Measurements from ENCODE around the gene PPP2R2D.

PPP2R2D gene

GRCh38 chr10:131920151-131920550, 19.3 kb downstream of the PPP2R2D start:
- Histone ChIP-seq H2AFZ (ENCODE audit: low read length) (no peak overlapping the region), H4K20me1 (ENCODE audit: insufficient read depth, low read length, poor library complexity, severe bottlenecking) (peaks cover 56% of the 10 kb centered on the region), H3K27me3 (ENCODE audit: insufficient read depth, low read length, poor library complexity, severe bottlenecking) (no peaks in the 10 kb centered on the region), H3K79me2 (ENCODE audit: insufficient read depth, low read length) (peaks cover 81% of the 10 kb centered on the region), H3K4me1 (ENCODE audit: insufficient read depth, low read length, poor library complexity, severe bottlenecking) (peaks cover 15% of the 10 kb centered on the region), H3K9me2 (replicated peaks; ENCODE audit: low read depth, low read length) (no peaks in the 10 kb centered on the region), H3K9me3 (ENCODE audit: insufficient read depth, low read depth, low read length) (no peaks in the 10 kb centered on the region), H3K4me3 (ENCODE audit: low read length, poor library complexity, severe bottlenecking) (no peak overlapping the region), H3K4me2 (ENCODE audit: low read depth, low read length, poor library complexity, severe bottlenecking) (no peak overlapping the region), H3K36me3 (ENCODE audit: insufficient read depth, low read length) (no peaks in the 10 kb centered on the region), H3K9ac (ENCODE audit: low read depth, low read length, poor library complexity, severe bottlenecking) (no peak overlapping the region), H3F3A (ENCODE audit: low read depth) (peaks cover 4% of the 10 kb centered on the region; the same call in 1 of the 2 replicates)
- no peak for TF ChIP-seq EZH2phosphoT487 (IDR thresholded peaks at IDR 0.05; ENCODE audit: borderline replicate concordance)
- no peak for TF ChIP-seq CTCF (conservative IDR thresholded peaks at IDR 0.05; ENCODE audit: low read length)

GRCh38 chr10:131920693-131921092, 19.9 kb downstream of the PPP2R2D start:
- peaks cover 16% of the 10 kb centered on the region for H3K4me1 ChIP-seq (ENCODE audit: insufficient read depth, low read length, poor library complexity, severe bottlenecking)
- H3K4me3 ChIP-seq (ENCODE audit: low read length, poor library complexity, severe bottlenecking): no peak overlapping the region
- no peak overlapping the region for H2AFZ ChIP-seq (ENCODE audit: low read length)
- no peak overlapping the region for H3K9ac ChIP-seq (ENCODE audit: low read depth, low read length, poor library complexity, severe bottlenecking)
- TF ChIP-seq EZH2phosphoT487 (IDR thresholded peaks at IDR 0.05; ENCODE audit: borderline replicate concordance) (no peak), CTCF (conservative IDR thresholded peaks at IDR 0.05; ENCODE audit: low read length) (no peak)
- no peaks in the 10 kb centered on the region for H3K36me3 ChIP-seq (ENCODE audit: insufficient read depth, low read length)
- peaks cover 56% of the 10 kb centered on the region for H4K20me1 ChIP-seq (ENCODE audit: insufficient read depth, low read length, poor library complexity, severe bottlenecking)
- no peaks in the 10 kb centered on the region for H3K9me2 ChIP-seq (replicated peaks; ENCODE audit: low read depth, low read length)
- no peak overlapping the region for H3K4me2 ChIP-seq (ENCODE audit: low read depth, low read length, poor library complexity, severe bottlenecking)
- H3K27me3 ChIP-seq (ENCODE audit: insufficient read depth, low read length, poor library complexity, severe bottlenecking): no peaks in the 10 kb centered on the region
- no peaks in the 10 kb centered on the region for H3K9me3 ChIP-seq (ENCODE audit: insufficient read depth, low read depth, low read length)
- H3F3A ChIP-seq (ENCODE audit: low read depth): peaks cover 4% of the 10 kb centered on the region; the same call in 1 of the 2 replicates
- H3K79me2 ChIP-seq (ENCODE audit: insufficient read depth, low read length): peaks cover 81% of the 10 kb centered on the region

GRCh38 chr10:131921184-131921583, 20.4 kb downstream of the PPP2R2D start:
- H4K20me1 ChIP-seq (ENCODE audit: insufficient read depth, low read length, poor library complexity, severe bottlenecking): peaks cover 56% of the 10 kb centered on the region
- H3K79me2 ChIP-seq (ENCODE audit: insufficient read depth, low read length): peaks cover 81% of the 10 kb centered on the region
- no peak overlapping the region for H2AFZ ChIP-seq (ENCODE audit: low read length)
- H3K4me1 ChIP-seq (ENCODE audit: insufficient read depth, low read length, poor library complexity, severe bottlenecking): peaks cover 16% of the 10 kb centered on the region
- no peak overlapping the region for H3K4me3 ChIP-seq (ENCODE audit: low read length, poor library complexity, severe bottlenecking)
- no peaks in the 10 kb centered on the region for H3K9me3 ChIP-seq (ENCODE audit: insufficient read depth, low read depth, low read length)
- H3K9me2 ChIP-seq (replicated peaks; ENCODE audit: low read depth, low read length): no peaks in the 10 kb centered on the region
- TF ChIP-seq EZH2phosphoT487 (IDR thresholded peaks at IDR 0.05; ENCODE audit: borderline replicate concordance) (no peak), CTCF (conservative IDR thresholded peaks at IDR 0.05; ENCODE audit: low read length) (no peak)
- no peak overlapping the region for H3K9ac ChIP-seq (ENCODE audit: low read depth, low read length, poor library complexity, severe bottlenecking)
- H3F3A ChIP-seq (ENCODE audit: low read depth): peaks cover 4% of the 10 kb centered on the region; the same call in 1 of the 2 replicates
- H3K27me3 ChIP-seq (ENCODE audit: insufficient read depth, low read length, poor library complexity, severe bottlenecking): no peaks in the 10 kb centered on the region
- no peak overlapping the region for H3K4me2 ChIP-seq (ENCODE audit: low read depth, low read length, poor library complexity, severe bottlenecking)
- no peaks in the 10 kb centered on the region for H3K36me3 ChIP-seq (ENCODE audit: insufficient read depth, low read length)
